Trophoblast cell (in vitro differentiated cells and primary cell): Measurements from ENCODE around the gene ZNF490.
A peak's percentile ranks its signal among the peaks of the same experiment; 100 is the strongest.

Source experiments
- DNase-seq, 2 donors: peaks; one replicate each; pipeline ENCODE4 v3.0.0-alpha.2; 2016
- H2AFZ ChIP-seq: 2 replicates; pipeline ENCODE4 v1.6.1; 2013; ENCODE audit warnings: low read length, moderate library complexity, mild to moderate bottlenecking; ENCODE audit not compliant: insufficient read depth, poor library complexity
- H2AK5ac ChIP-seq: 2 replicates; pipeline ENCODE4 v1.6.1; 2013; ENCODE audit warnings: mild to moderate bottlenecking, low read length
- H2BK120ac ChIP-seq: 2 replicates; pipeline ENCODE4 v1.6.1; 2013; ENCODE audit warnings: low read length, mild to moderate bottlenecking, moderate library complexity; ENCODE audit not compliant: insufficient read depth, poor library complexity
- H2BK12ac ChIP-seq: 2 replicates; pipeline ENCODE4 v1.6.1; 2013; ENCODE audit warnings: mild to moderate bottlenecking, low read length, moderate library complexity
- H2BK5ac ChIP-seq: 2 replicates; pipeline ENCODE4 v1.6.1; 2013; ENCODE audit warnings: low read length, low read depth, moderate library complexity, mild to moderate bottlenecking; ENCODE audit not compliant: poor library complexity
- H3K14ac ChIP-seq: 2 replicates; pipeline ENCODE4 v1.6.1; 2013; ENCODE audit warnings: mild to moderate bottlenecking, low read length
- H3K18ac ChIP-seq: 2 replicates; pipeline ENCODE4 v1.6.1; 2013; ENCODE audit warnings: mild to moderate bottlenecking, low read length
- H3K23ac ChIP-seq: 2 replicates; pipeline ENCODE4 v1.6.1; 2013; ENCODE audit warnings: low read length
- H3K27ac ChIP-seq: 2 replicates; pipeline ENCODE4 v1.5.1; 2013; ENCODE audit warnings: low read depth, mild to moderate bottlenecking, inconsistent platforms, low read length, moderate library complexity
- H3K27me3 ChIP-seq: 2 replicates; pipeline ENCODE4 v1.6.1; 2013; ENCODE audit warnings: inconsistent platforms, mild to moderate bottlenecking, low read length, moderate library complexity; ENCODE audit not compliant: insufficient read depth
- H3K36me3 ChIP-seq, 2 experiments: 1 replicate in 1 of 2; 2 replicates in 1 of 2; pipeline ENCODE4 v1.6.1; 2013; ENCODE audit warnings: low read length in 2 of 2, mild to moderate bottlenecking in 2 of 2, moderate library complexity in 1 of 2; ENCODE audit not compliant: insufficient read depth in 2 of 2, control insufficient read depth in 1 of 2
- H3K4ac ChIP-seq: 2 replicates; pipeline ENCODE4 v1.6.1; 2013; ENCODE audit warnings: low read depth, mild to moderate bottlenecking, low read length, moderate library complexity
- H3K4me1 ChIP-seq, 2 experiments: 1 replicate in 1 of 2; 2 replicates in 1 of 2; pipeline ENCODE4 v1.6.1; 2013; ENCODE audit warnings: low read length in 2 of 2, mild to moderate bottlenecking in 2 of 2, moderate library complexity in 1 of 2; ENCODE audit not compliant: insufficient read depth in 2 of 2, control insufficient read depth in 1 of 2
- H3K4me2 ChIP-seq: 2 replicates; pipeline ENCODE4 v1.6.1; 2013; ENCODE audit warnings: inconsistent platforms, mild to moderate bottlenecking, low read length, moderate library complexity
- H3K4me3 ChIP-seq: 2 replicates; pipeline ENCODE4 v1.5.1; 2013; ENCODE audit warnings: mild to moderate bottlenecking, low read depth, low read length, inconsistent platforms
- H3K79me1 ChIP-seq: one replicate; pipeline ENCODE4 v1.6.1; 2013; ENCODE audit warnings: low read length
- H3K79me2 ChIP-seq: 2 replicates; pipeline ENCODE4 v1.6.1; 2013; ENCODE audit warnings: low read length, mild to moderate bottlenecking; ENCODE audit not compliant: control insufficient read depth, insufficient read depth, poor library complexity
- H3K9ac ChIP-seq: 2 replicates; pipeline ENCODE4 v1.6.1; 2013; ENCODE audit warnings: mild to moderate bottlenecking, low read length
- H3K9me3 ChIP-seq: 2 replicates; pipeline ENCODE4 v1.6.1; 2013; ENCODE audit warnings: low read depth, mild to moderate bottlenecking, control low read depth, inconsistent platforms, low read length; ENCODE audit not compliant: insufficient read depth
- H4K12ac ChIP-seq: 2 replicates; pipeline ENCODE4 v1.6.1; 2013; ENCODE audit warnings: low read depth, mild to moderate bottlenecking, low read length, moderate library complexity
- H4K8ac ChIP-seq: 2 replicates; pipeline ENCODE4 v1.6.1; 2013; ENCODE audit warnings: low read depth, mild to moderate bottlenecking, low read length, moderate library complexity
- H4K91ac ChIP-seq: one replicate; pipeline ENCODE4 v1.6.1; 2013; ENCODE audit warnings: low read depth, mild to moderate bottlenecking, low read length, moderate library complexity
- WGBS: extraction: QIAGEN DNeasy Blood & Tissue Kit; methylation state at CpG from one replicate; pipeline ENCODE4 v1.1.7; 2013; ENCODE audit warnings: missing lambda C conversion rate; ENCODE audit not compliant: insufficient read length, insufficient coverage; ENCODE audit errors: extremely low coverage; 5-methylcytosine and 5-hydroxymethylcytosine counted together

ZNF490 gene

DNA sequence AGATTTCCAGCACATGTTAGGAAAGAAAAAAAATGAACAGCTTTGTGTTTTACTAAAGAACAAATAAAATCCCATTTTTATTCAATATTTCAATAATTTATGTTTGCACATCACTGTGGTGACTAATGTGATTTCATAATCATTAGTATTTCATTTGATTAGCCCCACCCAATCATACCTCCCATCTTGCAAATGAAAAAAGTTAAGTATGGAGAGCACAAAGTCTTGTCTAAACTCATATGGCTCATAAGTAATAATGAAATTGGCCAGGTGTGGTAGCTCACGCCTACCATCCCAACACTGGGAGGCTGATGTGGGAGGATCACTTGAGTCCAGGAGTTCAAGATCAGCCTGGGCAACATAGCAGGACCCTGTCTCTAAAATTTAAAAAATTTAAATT is 3.8 kb downstream of the ZNF490 start:
- Histone ChIP-seq H2BK5ac (no peak overlapping the region), H3K36me3 (peaks cover 11 to 17% of the 10 kb centered on the region in 2 experiments), H3K9ac (no peak overlapping the region), H3K27ac (no peak overlapping the region), H3K14ac (no peak overlapping the region), H4K12ac (no peak overlapping the region), H4K8ac (no peak overlapping the region), H2AK5ac (no peak overlapping the region), H3K23ac (no peak overlapping the region), H3K4me1 (peaks cover 0 to 1% of the 10 kb centered on the region in 2 experiments), H2BK120ac (no peak overlapping the region), H3K18ac (no peak overlapping the region), H3K9me3 (no peaks in the 10 kb centered on the region), H3K79me2 (peaks cover 5% of the 10 kb centered on the region), H3K27me3 (no peaks in the 10 kb centered on the region), H3K4me2 (no peak overlapping the region), H3K4me3 (no peak overlapping the region), H3K4ac (no peak overlapping the region), H2BK12ac (no peak overlapping the region), H3K79me1 (peaks cover 5% of the 10 kb centered on the region), H4K91ac (no peak overlapping the region), H2AFZ (no peak overlapping the region)
- no CpG with 5 or more reads among the region's 1 CpG for WGBS
- DNase-seq: no peak

DNA sequence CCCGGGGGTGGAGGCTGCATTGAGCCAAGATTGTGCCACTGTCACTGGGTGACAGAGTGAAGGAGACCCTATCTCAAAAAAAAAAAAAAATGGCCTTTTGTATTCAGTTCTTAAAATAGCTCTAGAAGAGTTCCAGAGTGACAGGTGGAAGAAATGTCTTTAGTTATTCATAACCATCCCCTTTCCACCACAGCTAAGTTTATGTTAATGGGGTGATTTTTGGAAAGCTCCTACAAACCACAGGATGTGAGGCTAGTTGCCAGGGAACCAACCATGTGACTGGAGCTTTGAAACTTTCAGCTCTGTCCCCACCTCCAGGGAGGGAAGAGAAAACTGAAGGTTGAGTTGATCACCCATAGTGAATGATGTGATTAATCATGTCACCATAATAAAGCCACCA is 6.9 kb downstream of the ZNF490 start:
- Histone ChIP-seq H3K14ac (no peak overlapping the region), H3K4me2 (no peak overlapping the region), H2AFZ (no peak overlapping the region), H3K79me2 (no peaks in the 10 kb centered on the region), H2AK5ac (no peak overlapping the region), H3K4ac (no peak overlapping the region), H3K79me1 (no peaks in the 10 kb centered on the region), H4K91ac (no peak overlapping the region), H3K36me3 (peaks cover 9 to 13% of the 10 kb centered on the region in 2 experiments), H3K23ac (no peak overlapping the region), H2BK5ac (no peak overlapping the region), H4K12ac (no peak overlapping the region), H2BK12ac (no peak overlapping the region), H3K4me3 (no peak overlapping the region), H2BK120ac (no peak overlapping the region), H4K8ac (no peak overlapping the region), H3K27me3 (no peaks in the 10 kb centered on the region), H3K27ac (no peak overlapping the region), H3K9ac (no peak overlapping the region), H3K18ac (no peak overlapping the region), H3K9me3 (no peaks in the 10 kb centered on the region), H3K4me1 (no peaks in the 10 kb centered on the region)
- WGBS: no CpG with 5 or more reads among the region's 1 CpG
- DNase-seq: no peak

DNA sequence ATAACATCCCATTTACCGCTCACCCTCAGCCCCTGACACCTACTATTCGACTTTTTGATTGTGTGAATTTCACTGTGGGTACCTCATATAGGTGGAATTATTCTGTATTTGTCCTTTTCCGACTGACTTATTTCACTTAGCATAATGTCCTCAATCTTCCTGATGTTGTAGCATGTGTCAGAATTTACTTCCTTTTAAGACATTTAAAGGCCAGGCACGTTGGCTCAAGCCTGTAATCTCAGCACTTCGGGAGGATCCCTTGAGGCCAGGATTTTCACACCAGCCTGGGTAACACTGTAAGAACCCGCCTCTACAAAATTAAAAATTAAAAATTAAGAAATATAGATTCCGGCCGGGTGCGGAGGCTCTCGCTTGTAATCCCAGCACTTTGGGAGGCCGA is 13.0 kb downstream of the ZNF490 start:
- Histone ChIP-seq H3K14ac (no peak overlapping the region), H4K12ac (no peak overlapping the region)

DNA sequence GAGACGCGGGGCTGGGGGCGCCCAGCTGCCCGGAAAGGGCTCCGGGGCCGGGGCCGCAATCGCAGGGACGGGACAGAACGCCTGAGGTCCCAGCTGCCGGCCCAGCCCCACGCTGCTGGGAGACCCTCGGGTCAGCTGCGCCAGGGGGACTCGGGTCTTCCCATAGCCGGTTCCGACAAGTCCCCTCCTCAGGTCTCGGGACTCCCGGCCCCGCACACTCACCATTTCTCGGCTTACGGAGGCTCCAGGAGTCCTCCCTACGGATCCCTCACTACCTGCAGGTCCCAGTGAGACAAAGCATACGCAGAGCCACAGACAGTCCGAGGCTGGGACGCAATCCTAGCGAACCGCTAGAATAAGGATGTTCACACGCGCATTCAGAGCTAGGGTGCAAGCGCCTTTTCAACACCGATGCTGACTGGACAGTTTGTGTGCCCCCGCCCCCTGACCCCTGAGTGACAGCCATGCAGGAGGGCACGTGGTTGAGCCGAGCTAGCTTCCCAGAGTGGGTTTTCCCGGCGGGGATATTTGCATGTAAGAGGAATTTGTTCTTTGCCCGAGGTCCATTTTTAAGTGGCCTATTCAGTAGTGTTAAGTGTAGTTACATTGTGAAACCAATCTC is 13.6 kb downstream of the ZNF490 start:
- no peak overlapping the region for H3K14ac ChIP-seq
- H3K18ac ChIP-seq: no peak overlapping the region
- no peak overlapping the region for H2BK120ac ChIP-seq
- H2AFZ ChIP-seq: no peak overlapping the region
- no peak overlapping the region for H3K4ac ChIP-seq
- no peak overlapping the region for H2BK12ac ChIP-seq
- no peaks in the 10 kb centered on the region for H3K79me2 ChIP-seq
- no peaks in the 10 kb centered on the region for H3K79me1 ChIP-seq
- DNase-seq: peak; percentile 63 to 79
- H3K9ac ChIP-seq: no peak overlapping the region
- no peak overlapping the region for H2AK5ac ChIP-seq
- no peak overlapping the region for H4K12ac ChIP-seq
- H3K4me3 ChIP-seq: no peak overlapping the region
- H3K4me1 ChIP-seq: no peaks in the 10 kb centered on the region
- H2BK5ac ChIP-seq: no peak overlapping the region
- no peak overlapping the region for H3K4me2 ChIP-seq
- H4K8ac ChIP-seq: no peak overlapping the region
- H3K27me3 ChIP-seq: no peaks in the 10 kb centered on the region
- H4K91ac ChIP-seq: no peak overlapping the region
- peaks cover 5 to 10% of the 10 kb centered on the region in 2 experiments for H3K36me3 ChIP-seq
- no CpG with 5 or more reads among the region's 38 CpGs for WGBS
- no peaks in the 10 kb centered on the region for H3K9me3 ChIP-seq
- no peak overlapping the region for H3K27ac ChIP-seq
- H3K23ac ChIP-seq: no peak overlapping the region

More for the DNA sequence above, 13.0 kb downstream of the ZNF490 start:
- Histone ChIP-seq H2AFZ (no peak overlapping the region), H3K4ac (no peak overlapping the region), H4K8ac (no peak overlapping the region), H3K4me3 (no peak overlapping the region), H2BK12ac (no peak overlapping the region), H3K18ac (no peak overlapping the region), H3K27ac (no peak overlapping the region), H3K9me3 (no peaks in the 10 kb centered on the region), H3K9ac (no peak overlapping the region), H3K79me2 (no peaks in the 10 kb centered on the region), H3K4me2 (no peak overlapping the region), H2AK5ac (no peak overlapping the region), H3K79me1 (no peaks in the 10 kb centered on the region), H2BK120ac (no peak overlapping the region), H3K4me1 (no peaks in the 10 kb centered on the region), H3K27me3 (no peaks in the 10 kb centered on the region), H3K36me3 (peaks cover 6 to 10% of the 10 kb centered on the region in 2 experiments), H3K23ac (no peak overlapping the region), H2BK5ac (no peak overlapping the region), H4K91ac (no peak overlapping the region)
- DNase-seq: no peak
- WGBS: no CpG with 5 or more reads among the region's 11 CpGs
